H1 (cell line): ENCODE data around the gene DIPK1C. TPM values are rescaled to one million over a fixed set of nuclear protein-coding genes. Genes with fewer than 3 reads are reported as not detected.

Experiments used
- ASH2L ChIP-seq: fragments of 200-600, 300-600 bp; sonication (generic); IDR thresholded peaks from one replicate; pipeline ENCODE4 v1.7.1; 2017; ENCODE audit warnings: low read length
- BRCA1 ChIP-seq: IDR thresholded peaks from 2 replicates; pipeline ENCODE4 v1.6.1; 2012; ENCODE audit warnings: low read depth, low read length, improper control_type of control experiment
- CREB1 ChIP-seq: IDR thresholded peaks from 2 replicates; pipeline ENCODE4 v1.6.1; 2012; ENCODE audit warnings: inconsistent platforms
- EGR1 ChIP-seq: IDR thresholded peaks from 2 replicates; pipeline ENCODE4 v1.6.1; 2011; ENCODE audit warnings: low read depth, low read length, borderline replicate concordance
- polyA plus RNA-seq, 7 experiments: library from polyadenylated mRNA; depleted of rRNA in 3 of 7; stranded (reverse) in 5 of 7; unstranded in 2 of 7; fragments of >200 nt in 5 of 7; fragments of 200-250 nt in 2 of 7; gene quantifications; 1 replicate in 5 of 7; 2 replicates in 1 of 7; 4 replicates in 1 of 7; pipeline versions ENCODE4 v1.2.1 to v1.2.3, GENCODE V29; 2011 to 2013; ENCODE audit warnings: missing spikeins in 2 of 7, mixed read lengths in 2 of 7
- total RNA-seq: library from RNA; stranded (reverse); fragmentation: NEBNext Ultra II Directional; extraction: Animal tissue kit (Norgen Biotek cat#: 25700); gene quantifications from 2 replicates; pipeline ENCODE4 v1.2.1, GENCODE V29; 2021
- TF ChIP-seq, protein P1 (sequence below): IDR thresholded peaks from 2 replicates; pipeline ENCODE4 v1.6.1; 2012; ENCODE audit warnings: low read length, inconsistent platforms

Gene DIPK1C
- total and polyA plus RNA-seq, 2 of the 8 experiments (the other 6 are each of a cell fraction or from before 2014, with no cell fraction given) = 0.08 TPM; not detected in 1

DNA sequence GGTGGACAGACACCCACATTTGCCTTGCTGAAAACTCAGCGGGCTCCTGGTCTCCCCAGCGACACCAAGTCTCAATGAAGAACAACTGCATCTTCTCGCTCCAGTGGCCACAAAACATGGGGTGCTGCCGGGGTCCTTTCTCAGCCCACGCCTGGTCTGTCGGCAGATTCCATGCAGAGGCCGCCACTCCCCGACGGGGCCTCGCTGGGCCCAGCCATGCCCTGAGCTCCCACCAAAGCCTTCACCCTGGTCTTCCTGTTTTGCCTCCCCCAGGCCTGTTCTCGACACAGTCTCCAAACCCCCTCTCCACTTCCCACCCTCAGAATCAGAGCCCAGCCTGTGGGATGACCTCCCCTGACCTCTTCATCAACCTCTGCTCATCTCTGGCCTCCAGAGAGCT lies 31.2 kb downstream of the DIPK1C start (continued):
- TF ChIP-seq, protein P1, sequence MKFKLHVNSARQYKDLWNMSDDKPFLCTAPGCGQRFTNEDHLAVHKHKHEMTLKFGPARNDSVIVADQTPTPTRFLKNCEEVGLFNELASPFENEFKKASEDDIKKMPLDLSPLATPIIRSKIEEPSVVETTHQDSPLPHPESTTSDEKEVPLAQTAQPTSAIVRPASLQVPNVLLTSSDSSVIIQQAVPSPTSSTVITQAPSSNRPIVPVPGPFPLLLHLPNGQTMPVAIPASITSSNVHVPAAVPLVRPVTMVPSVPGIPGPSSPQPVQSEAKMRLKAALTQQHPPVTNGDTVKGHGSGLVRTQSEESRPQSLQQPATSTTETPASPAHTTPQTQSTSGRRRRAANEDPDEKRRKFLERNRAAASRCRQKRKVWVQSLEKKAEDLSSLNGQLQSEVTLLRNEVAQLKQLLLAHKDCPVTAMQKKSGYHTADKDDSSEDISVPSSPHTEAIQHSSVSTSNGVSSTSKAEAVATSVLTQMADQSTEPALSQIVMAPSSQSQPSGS = no peak
- no peak for TF ChIP-seq EGR1
- TF ChIP-seq ASH2L = no peak
- TF ChIP-seq BRCA1 = no peak
- no peak for TF ChIP-seq CREB1
